Hepatocyte (in vitro differentiated cells): ENCODE measurements around the gene CLEC16A. TPM values are rescaled to one million over a fixed set of nuclear protein-coding genes. Genes with fewer than 3 reads are reported as not detected.

ENCODE experiments used
- DNase-seq: peaks from one replicate; pipeline ENCODE4 v3.0.0-alpha.2; 2016; ENCODE audit warnings: low spot score
- H2AFZ ChIP-seq: fragments of 200-600 bp; sonication (generic); 2 replicates; pipeline ENCODE4 v1.6.0; 2016; ENCODE audit warnings: antibody characterized with exemption, mild to moderate bottlenecking
- H3K27ac ChIP-seq: fragments of 200-600 bp; sonication (generic); 2 replicates; pipeline ENCODE4 v1.5.1; 2016; ENCODE audit warnings: mild to moderate bottlenecking
- H3K27me3 ChIP-seq: fragments of 200-600 bp; sonication (generic); 2 replicates; pipeline ENCODE4 v1.6.1; 2016
- H3K36me3 ChIP-seq: fragments of 200-600 bp; sonication (generic); replicated peaks from 2 replicates; pipeline ENCODE4 v1.5.1; 2016; ENCODE audit warnings: low read depth; ENCODE audit not compliant: insufficient read depth
- H3K4me1 ChIP-seq: fragments of 200-600 bp; sonication (generic); 2 replicates; pipeline ENCODE4 v1.5.1; 2016; ENCODE audit warnings: mild to moderate bottlenecking, moderate library complexity; ENCODE audit not compliant: insufficient read depth
- H3K4me2 ChIP-seq: fragments of 200-600 bp; sonication (generic); 2 replicates; pipeline ENCODE4 v1.6.0; 2016
- H3K4me3 ChIP-seq: fragments of 200-600 bp; sonication (generic); 2 replicates; pipeline ENCODE4 v1.5.1; 2016; ENCODE audit warnings: mild to moderate bottlenecking
- H3K79me2 ChIP-seq: fragments of 200-600 bp; sonication (generic); 2 replicates; pipeline ENCODE4 v1.6.0; 2017; ENCODE audit warnings: mild to moderate bottlenecking
- H3K9me2 ChIP-seq: fragments of 200-600 bp; sonication (generic); replicated peaks from 2 replicates; pipeline ENCODE4 v1.6.0; 2017; ENCODE audit warnings: mild to moderate bottlenecking; ENCODE audit not compliant: insufficient read depth
- H3K9me3 ChIP-seq: fragments of 200-600 bp; sonication (generic); 2 replicates; pipeline ENCODE4 v1.5.1; 2016; ENCODE audit warnings: low read depth, mild to moderate bottlenecking
- H4K20me1 ChIP-seq: fragments of 200-600 bp; sonication (generic); 2 replicates; pipeline ENCODE4 v1.6.0; 2016; ENCODE audit warnings: mild to moderate bottlenecking; ENCODE audit not compliant: insufficient read depth, poor library complexity, severe bottlenecking
- EZH2 ChIP-seq: fragments of 200-600 bp; sonication (generic); IDR thresholded peaks from 2 replicates; pipeline ENCODE4 v1.6.1; 2016; ENCODE audit warnings: antibody characterized with exemption, mild to moderate bottlenecking, borderline replicate concordance
- EZH2phosphoT487 ChIP-seq: fragments of 200-600 bp; sonication (generic); IDR thresholded peaks from one replicate; pipeline ENCODE4 v1.6.1; 2018; ENCODE audit warnings: antibody characterized with exemption, mild to moderate bottlenecking, low read depth, moderate library complexity; ENCODE audit not compliant: unreplicated experiment, severe bottlenecking
- WGBS: methylation state at CpG from one replicate; pipeline ENCODE4 v1.1.6; 2016; ENCODE audit warnings: low lambda C conversion rate; ENCODE audit errors: missing lambda C conversion rate; 5-methylcytosine and 5-hydroxymethylcytosine counted together
- polyA plus RNA-seq: library from polyadenylated mRNA; unstranded; fragments of >200 nt; fragmentation: Nextera tagmentation; extraction: Ambion mirVana; gene quantifications from 2 replicates; pipeline ENCODE4 v1.2.1, GENCODE V29; 2016
- total RNA-seq: library from RNA; depleted of rRNA; stranded (reverse); fragments of >200 nt; gene quantifications from 2 replicates; pipeline ENCODE4 v1.2.3, GENCODE V29; 2014
- TF ChIP-seq, protein P1 (sequence below): fragments of 200-600 bp; sonication (generic); IDR thresholded peaks from 2 replicates; pipeline ENCODE4 v1.5.1; 2016; ENCODE audit warnings: antibody characterized with exemption, mild to moderate bottlenecking; ENCODE audit not compliant: poor library complexity

The CLEC16A gene
- total and polyA plus RNA-seq, 2 experiments from 2014 or later: 22.3 to 22.6 TPM

- Histone ChIP-seq H3K79me2 (no peaks in the 10 kb centered on the region), H3K4me2 (no peak overlapping the region), H3K36me3 (no peaks in the 10 kb centered on the region), H3K9me2 (no peaks in the 10 kb centered on the region), H3K9me3 (no peaks in the 10 kb centered on the region), H2AFZ (no peak overlapping the region), H3K4me3 (no peak overlapping the region), H3K4me1 (peaks cover 10% of the 10 kb centered on the region), H3K27me3 (no peaks in the 10 kb centered on the region), H4K20me1 (no peaks in the 10 kb centered on the region), H3K27ac (no peak overlapping the region)
- TF ChIP-seq, protein P1, sequence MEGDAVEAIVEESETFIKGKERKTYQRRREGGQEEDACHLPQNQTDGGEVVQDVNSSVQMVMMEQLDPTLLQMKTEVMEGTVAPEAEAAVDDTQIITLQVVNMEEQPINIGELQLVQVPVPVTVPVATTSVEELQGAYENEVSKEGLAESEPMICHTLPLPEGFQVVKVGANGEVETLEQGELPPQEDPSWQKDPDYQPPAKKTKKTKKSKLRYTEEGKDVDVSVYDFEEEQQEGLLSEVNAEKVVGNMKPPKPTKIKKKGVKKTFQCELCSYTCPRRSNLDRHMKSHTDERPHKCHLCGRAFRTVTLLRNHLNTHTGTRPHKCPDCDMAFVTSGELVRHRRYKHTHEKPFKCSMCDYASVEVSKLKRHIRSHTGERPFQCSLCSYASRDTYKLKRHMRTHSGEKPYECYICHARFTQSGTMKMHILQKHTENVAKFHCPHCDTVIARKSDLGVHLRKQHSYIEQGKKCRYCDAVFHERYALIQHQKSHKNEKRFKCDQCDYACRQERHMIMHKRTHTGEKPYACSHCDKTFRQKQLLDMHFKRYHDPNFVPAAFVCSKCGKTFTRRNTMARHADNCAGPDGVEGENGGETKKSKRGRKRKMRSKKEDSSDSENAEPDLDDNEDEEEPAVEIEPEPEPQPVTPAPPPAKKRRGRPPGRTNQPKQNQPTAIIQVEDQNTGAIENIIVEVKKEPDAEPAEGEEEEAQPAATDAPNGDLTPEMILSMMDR: no peak
- TF ChIP-seq EZH2phosphoT487 (no peak), EZH2 (no peak)
- WGBS: 91% methylated on average over 6 of the region's 6 CpGs
- DNase-seq: no peak
These were observed 70.7 kb downstream of the CLEC16A start for GRCh38 chr16:11015076-11015475.

DNA sequence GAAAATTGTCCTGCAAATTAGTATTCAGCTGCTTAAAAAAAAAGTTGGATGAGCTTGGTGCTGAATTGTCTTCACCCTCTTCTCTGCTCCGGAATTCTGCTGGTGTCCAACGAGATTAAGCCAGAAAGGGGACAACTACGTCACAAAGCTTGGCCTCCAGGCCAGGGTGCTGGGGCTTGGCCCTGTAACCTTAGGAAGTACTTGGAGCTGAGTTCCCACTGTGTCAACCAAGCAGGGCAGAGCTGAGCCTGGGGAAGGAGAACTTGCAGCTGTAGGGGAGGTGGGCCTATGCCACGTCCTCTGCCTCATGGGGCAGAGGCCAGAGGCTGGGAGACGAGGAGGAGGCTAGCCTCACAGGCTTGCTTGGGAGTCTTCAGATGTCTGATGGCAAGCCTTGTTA, 71.2 kb downstream of the CLEC16A start:
- Histone ChIP-seq H3K79me2 (no peaks in the 10 kb centered on the region), H3K27ac (no peak overlapping the region), H3K9me2 (no peaks in the 10 kb centered on the region), H4K20me1 (no peaks in the 10 kb centered on the region), H3K4me3 (no peak overlapping the region), H3K27me3 (no peaks in the 10 kb centered on the region), H3K36me3 (no peaks in the 10 kb centered on the region), H3K4me1 (peaks cover 10% of the 10 kb centered on the region), H2AFZ (no peak overlapping the region), H3K9me3 (no peaks in the 10 kb centered on the region), H3K4me2 (no peak overlapping the region)
- no peak for DNase-seq
- TF ChIP-seq EZH2: no peak
- TF ChIP-seq, protein P1: no peak
- TF ChIP-seq EZH2phosphoT487: no peak
- WGBS: 93% methylated on average over 5 of the region's 5 CpGs

DNA sequence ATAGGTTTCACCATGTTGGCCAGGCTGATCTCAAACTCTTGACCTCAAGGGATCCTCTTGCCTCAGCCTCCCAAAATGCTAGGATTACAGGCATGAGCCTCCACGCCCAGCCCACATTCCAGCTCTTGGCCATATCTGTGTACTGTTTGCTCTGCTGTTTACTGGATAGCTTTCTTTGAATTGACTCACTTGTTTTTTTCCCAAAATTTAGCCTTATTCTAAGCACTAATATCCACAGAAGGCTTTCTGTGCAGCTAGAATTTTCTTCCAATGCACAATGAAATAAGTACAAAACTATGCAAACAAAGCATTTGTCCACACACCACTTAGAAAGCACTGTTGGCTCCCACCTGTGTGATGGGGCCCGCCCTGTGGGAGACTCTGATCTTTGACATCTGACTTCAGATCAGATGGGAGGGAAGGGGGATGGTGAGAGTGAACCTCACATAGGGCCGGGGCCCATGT, 72.2 kb downstream of the CLEC16A start:
- TF ChIP-seq EZH2: no peak
- TF ChIP-seq, protein P1: no peak
- no peak for TF ChIP-seq EZH2phosphoT487
- no peaks in the 10 kb centered on the region for H3K27me3 ChIP-seq
- no peaks in the 10 kb centered on the region for H3K9me3 ChIP-seq
- no peaks in the 10 kb centered on the region for H3K79me2 ChIP-seq
- DNase-seq: no peak
- no peaks in the 10 kb centered on the region for H4K20me1 ChIP-seq
- no peak overlapping the region for H2AFZ ChIP-seq
- H3K36me3 ChIP-seq: no peaks in the 10 kb centered on the region
- H3K27ac ChIP-seq: no peak overlapping the region
- peaks cover 10% of the 10 kb centered on the region for H3K4me1 ChIP-seq
- no peaks in the 10 kb centered on the region for H3K9me2 ChIP-seq
- H3K4me2 ChIP-seq: no peak overlapping the region
- H3K4me3 ChIP-seq: no peak overlapping the region
- WGBS: 86% methylated on average over 3 of the region's 3 CpGs

- peak; percentile 32 for DNase-seq
- Histone ChIP-seq H3K27ac (peak overlapping the region; percentile 31), H3K36me3 (no peaks in the 10 kb centered on the region), H4K20me1 (no peaks in the 10 kb centered on the region), H3K4me2 (no peak overlapping the region), H3K27me3 (no peaks in the 10 kb centered on the region), H2AFZ (no peak overlapping the region), H3K4me3 (no peak overlapping the region), H3K9me3 (no peaks in the 10 kb centered on the region), H3K4me1 (peaks cover 10% of the 10 kb centered on the region), H3K9me2 (no peaks in the 10 kb centered on the region), H3K79me2 (no peaks in the 10 kb centered on the region)
- WGBS: 69% methylated on average over 7 of the region's 9 CpGs
- no peak for TF ChIP-seq EZH2phosphoT487
- TF ChIP-seq, protein P1: no peak
- TF ChIP-seq EZH2: no peak
These were observed 72.6 kb downstream of the CLEC16A start for GRCh38 chr16:11016993-11017392.
